GM19238 (cell line): ENCODE data around the gene KIAA1210.
A peak's percentile ranks its signal among the peaks of the same experiment; 100 is the strongest.

ENCODE experiments used
- DNase-seq: peaks from one replicate; pipeline ENCODE4 v3.0.0; 2011; ENCODE audit warnings: low spot score; ENCODE audit not compliant: insufficient read length

Gene KIAA1210

DNA sequence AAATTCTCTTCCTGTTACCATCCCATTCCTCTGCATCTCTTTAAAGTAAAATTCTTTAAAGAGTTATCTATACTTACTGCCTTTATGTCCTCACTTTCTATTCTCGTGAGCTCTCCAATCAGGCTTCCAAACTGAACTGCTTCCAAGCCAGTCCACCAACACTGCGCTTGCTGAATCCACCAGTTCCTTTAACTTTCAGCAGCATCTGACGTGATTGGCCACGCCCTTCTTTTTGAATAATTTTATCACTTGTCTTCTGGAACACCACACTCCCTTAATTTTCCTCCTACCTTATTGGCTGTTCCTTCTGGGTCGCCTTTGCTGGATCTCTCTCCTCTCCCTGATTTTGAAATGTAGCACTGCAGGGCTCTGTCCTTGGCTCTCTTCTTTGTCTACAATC lies at the start of gene KIAA1210:
KIAA1210 (minus strand) TSS at position 163 of the 400 bp plus-strand sequence. CDS start 4,170 bp downstream, outside the sequence.
- no peak for DNase-seq

DNA sequence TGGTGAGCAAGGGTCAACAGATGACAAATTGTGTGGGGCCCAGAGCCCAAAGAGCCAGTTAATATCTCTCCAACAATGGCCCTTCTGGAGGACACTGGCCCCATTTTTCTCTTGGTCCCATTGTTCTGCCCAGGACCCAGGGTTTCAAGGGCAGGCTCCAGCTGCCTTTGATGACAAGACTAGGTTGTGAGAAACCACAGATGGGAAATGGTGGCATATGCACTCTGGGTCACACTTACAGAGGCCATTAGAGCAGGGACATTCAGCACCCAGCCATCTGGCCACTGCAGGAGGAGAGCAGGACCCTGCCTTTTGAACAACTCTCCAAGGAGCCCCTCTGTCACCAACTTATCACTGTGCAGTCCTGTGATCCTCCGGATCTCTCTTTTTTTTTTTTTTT lies 49.7 kb upstream of the KIAA1210 start:
- DNase-seq, result no peak

DNA sequence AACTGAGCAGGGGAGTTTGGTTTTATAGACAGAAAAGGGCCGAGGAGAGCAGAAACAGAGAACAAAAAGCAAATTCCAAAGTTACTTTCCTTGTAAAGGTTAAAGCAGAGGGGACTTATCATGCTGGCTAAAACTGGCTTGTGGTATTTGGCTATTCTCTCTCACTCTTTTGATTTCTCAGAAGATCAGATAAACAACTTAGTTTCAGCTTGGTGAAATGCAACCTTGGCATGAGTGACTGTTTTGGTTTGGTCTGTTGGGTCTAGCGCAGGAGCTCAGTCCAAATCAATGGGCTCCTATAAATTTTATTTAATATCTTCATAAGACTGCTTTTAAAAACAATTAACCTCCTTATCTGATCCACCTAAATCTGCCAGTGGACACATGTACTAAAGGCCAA lies 47.3 kb upstream of the KIAA1210 start:
- DNase-seq, result no peak

DNA sequence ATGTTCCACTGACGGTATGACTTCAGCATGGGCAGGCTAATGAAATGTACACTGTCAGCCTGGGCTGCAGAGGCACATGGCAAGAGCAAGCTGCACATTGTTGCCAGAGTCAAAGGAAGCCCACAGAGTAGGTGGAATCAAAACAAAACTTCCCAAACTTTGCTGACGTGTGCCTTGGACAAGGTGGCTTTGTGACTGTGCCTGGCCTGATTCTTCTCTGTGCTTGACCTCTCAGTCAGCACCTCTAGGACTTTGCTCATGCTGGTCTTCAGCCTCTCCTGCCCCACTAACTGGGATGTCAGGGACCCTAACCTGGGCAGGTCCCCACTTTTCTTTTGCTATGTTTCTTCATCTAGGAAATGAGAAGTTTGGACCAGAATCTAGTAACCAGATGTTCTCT lies 40.5 kb upstream of the KIAA1210 start:
- DNase-seq, result no peak

DNA sequence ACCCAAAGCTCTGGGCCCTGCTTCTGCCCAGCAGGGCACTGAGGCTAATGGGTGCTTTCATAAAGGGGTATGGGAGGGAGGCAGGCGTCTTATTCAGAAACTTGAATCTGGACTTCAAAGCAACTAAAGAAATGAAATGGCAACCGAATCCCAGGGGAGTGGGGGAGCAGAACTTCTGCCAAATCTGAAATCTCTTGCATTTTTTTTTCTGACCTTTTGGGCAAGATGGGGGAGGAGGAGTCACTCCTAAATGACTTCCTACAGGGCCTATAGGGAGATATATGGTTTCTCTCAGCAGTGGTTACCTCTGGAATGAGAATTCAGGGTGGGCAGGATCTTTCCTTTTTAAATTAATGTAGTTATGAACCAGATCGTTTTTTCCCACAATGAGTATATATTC lies 30.6 kb upstream of the KIAA1210 start:
- no peak for DNase-seq

DNA sequence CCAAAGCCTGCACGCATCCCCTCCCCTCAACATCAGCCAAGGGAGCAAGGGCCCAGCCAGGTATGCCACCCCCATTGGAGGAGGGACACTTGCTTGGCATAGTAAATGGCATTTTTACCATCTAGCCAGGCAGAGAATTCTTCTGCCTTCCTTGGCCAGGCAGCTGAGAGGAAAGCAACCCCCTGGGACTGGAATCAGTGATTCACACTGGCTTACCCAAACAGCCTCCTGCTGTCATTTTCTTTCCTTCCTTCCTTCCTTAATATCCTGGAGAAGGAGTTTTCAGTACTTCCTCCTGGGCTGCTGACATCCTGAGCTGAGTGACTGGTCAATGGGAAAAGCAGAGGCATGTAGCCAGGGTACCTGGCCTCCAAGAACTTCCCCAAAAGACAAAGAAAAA lies 28.6 kb upstream of the KIAA1210 start:
- DNase-seq, result no peak

DNA sequence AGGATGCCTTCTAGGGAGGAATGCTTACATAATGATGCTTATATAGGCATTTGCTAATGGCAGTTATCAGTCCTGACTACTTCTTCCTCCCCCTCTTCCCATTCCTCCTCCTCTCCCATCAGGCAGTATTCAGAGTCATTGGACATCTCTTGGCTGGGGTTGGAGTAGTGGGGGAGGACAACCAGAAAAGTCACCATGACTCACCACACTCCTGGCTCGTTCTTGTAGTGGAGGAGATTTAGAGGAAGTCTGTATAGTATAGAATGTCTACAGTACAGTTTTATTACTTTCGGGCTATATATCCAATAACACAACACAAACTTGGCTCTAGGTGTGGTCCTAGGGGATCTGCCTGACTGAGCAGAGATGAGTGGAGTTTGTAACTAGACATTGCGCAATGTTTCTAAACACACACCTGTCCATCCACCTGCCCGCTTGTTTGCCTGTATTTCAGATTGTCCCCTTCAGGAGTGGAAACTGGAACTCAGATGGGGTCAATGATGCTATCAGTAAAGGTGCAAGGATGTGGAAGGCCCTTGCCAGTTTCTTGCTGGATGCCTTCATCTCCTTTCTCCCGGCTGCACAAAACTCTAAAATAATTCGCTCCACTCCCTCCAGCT lies 27.9 kb upstream of the KIAA1210 start:
- DNase-seq, result no peak

DNA sequence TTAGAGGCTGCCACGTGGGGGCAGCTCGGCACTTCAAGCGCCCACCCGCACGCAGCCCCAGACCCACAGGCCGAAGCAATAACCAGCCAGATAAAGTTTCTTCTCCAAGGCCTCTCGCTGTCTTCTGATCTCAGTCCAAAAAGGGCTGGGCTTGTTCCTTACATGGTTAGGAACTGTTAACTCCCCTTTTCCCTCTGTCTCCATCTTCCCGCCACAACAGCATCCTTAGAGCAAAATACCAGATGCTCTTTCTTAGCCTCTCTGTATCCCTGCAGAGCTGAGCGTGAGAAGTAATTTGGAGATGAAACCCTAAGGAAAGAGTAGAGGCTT lies 23.4 kb upstream of the KIAA1210 start:
- DNase-seq, result no peak

DNA sequence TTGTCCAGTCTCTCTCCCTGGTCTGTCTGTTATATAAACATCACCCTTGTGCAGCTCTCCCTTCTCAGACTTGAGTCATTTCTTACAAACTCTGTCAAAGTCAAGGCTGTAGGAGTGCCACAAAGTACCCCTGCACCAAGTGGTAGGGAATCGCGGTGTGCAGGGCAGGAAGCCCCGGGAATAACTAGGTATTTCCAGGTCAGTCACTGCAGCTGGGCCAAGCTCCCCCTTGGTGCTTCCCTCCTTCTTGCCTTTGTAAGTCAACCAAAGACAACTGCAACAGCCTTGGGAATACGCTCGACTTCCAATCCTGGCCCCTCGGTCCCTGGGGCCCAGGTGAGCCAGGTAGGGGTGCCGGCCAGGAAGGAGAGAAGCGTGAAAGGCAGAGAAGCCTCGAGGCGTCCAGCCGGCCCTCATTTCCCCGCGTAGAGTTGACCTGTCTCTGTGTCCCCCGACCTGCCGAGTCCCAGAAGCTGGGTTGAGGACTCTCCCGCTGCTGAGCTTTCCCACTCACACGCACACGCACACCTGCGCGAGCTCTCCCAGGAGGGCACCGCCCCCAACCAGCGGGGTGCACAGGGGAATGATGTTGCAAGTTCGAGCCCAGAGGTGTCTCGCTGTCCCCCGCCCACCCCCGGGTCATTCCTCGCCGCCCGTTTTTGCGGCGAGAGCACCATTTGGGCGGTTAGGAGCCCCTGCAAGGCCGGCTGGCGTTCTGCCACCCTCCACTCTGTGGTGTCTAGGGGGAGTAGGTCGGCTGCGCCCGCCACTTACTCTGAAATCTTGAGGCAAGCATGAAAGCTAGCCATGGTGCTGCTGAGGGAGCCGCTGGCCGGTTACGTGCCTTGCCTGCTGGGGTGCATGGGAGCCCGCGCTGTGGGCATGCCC lies 22.8 kb upstream of the KIAA1210 start:
- DNase-seq, result no peak

DNA sequence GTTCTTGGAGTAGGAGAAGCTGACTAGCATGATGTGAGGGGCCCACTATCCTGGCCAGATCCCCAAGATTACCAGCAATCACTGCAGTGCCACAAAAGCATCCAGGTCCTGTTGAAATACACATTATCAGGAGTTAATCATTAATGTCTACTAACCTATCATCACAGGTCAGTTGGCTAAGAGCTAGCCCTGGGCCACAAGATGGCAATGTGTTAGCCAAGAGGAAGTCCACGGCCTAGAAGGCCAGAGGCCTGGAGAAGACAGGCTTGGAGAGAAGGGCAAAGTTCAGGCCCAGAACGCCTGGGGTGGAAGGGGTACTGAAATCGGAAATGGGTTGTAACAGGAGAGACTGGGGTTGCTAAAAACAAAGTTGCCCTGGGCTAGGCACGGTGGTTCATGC lies 19.9 kb upstream of the KIAA1210 start:
- DNase-seq, result no peak

DNA sequence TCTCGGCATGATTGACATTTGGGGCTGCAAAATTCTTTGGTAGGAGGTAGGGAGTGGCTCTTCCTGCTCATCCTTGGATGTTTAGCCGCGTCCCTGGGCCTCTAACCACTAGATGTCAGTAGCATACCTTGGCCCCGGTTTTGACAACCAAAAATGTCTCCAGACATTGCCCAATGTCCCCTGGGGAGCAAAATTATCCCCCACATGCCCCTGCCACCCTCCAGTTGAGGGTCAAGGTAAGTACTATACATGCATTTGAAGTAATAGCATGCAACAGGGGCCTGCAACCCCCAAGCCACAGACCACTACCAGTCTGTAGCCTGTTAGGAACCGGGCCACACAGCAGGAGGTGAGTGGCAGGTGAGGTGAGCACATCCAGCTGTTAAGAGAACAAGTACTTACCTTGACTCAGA lies 17.6 kb upstream of the KIAA1210 start:
- DNase-seq, result no peak

DNA sequence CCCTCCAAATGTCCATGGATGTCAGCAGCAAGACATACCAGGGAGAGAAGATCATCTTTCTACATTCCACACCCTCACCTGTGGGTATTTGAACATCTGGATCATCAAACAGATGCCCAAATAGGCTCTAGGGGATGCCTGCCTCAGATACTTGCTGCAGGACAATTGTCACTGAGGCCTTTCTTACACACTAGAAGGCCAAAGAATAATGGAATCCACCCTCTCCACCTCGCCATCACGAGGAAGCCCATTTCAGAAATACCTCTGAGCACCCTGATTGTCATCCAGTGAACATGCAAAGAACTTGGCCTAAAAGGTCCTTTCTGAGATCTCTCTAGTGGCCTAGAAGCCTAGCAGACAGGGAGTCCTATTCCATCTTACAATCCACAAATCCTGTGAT lies 6.9 kb upstream of the KIAA1210 start:
- DNase-seq, result no peak

DNA sequence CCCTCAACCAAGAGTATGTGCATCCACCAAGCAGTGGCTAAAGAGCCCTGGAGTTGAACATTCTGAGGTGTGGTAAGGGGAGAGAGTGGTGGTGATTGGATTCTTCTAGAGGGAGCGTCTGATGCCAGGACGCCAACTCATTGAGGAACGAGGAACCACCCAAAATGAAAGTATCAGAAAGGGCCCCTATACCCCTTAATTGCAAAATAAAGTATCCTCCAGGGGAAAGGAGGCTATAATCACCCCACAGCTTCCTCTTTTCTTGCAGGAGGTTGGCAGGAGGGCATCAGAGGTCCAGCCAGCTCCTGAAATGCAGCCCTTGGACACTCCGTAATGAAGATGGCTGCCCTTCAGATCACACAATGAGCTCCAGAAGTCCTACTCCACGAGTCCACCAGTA lies 5.3 kb upstream of the KIAA1210 start:
- DNase-seq, result no peak

DNA sequence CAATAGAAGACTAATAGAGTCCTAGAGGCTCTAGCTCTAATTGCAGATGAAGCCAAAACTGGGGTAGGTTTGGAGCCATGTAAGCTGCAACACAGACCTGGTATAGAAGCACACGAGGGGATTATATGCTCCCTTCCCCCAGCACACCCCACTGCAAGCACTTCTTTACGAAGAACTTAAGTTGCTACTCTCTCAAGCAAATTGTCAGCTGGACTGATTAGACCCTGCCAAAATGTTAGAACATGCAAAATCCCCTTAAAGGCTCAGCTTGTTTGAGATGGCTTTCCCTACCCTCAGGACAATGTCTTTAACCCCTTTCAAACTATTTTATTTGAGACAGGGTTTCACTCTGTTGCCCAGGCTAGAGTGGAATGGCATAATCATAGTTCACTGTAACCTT lies 4.7 kb upstream of the KIAA1210 start:
- DNase-seq, result no peak

DNA sequence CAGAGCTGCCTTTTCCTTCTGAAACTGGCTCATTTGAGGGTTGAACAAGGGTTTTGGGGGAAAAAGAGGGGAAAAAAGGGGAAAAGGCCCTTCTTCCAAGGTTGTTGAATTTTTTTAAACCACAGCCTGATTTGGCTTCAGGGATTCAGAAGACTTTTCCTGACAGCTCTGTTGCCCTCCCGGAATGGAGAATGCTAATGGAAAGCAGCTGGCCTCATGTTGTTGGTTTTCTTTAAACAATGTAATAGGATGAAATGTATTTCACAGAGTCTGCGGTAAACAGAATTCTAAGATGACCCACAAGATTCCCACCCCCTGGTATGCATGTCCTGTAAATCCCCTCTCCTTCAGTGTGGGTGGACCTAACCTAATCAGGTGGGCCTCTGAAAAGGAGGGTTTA lies 3.3 kb upstream of the KIAA1210 start:
- no peak for DNase-seq

DNA sequence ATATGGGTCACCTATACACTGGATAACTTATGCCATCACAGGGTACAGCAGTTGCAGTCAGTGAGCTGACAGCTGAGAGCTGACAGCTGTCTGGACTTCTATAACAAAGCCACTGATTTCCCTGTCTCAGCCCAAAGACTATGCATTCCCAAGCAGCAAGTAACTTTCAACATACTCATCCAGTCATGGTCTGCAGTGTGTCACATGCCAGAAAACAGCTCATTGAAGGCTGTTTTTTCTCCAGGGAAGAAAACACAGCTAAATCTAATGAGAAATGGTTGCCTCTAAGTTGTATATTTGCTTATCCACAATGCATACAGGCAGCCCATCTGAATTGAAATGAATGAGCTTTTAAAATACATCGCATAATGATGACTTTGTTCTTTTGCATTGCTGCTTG lies 6.3 kb downstream of the KIAA1210 start:
- no peak for DNase-seq

DNA sequence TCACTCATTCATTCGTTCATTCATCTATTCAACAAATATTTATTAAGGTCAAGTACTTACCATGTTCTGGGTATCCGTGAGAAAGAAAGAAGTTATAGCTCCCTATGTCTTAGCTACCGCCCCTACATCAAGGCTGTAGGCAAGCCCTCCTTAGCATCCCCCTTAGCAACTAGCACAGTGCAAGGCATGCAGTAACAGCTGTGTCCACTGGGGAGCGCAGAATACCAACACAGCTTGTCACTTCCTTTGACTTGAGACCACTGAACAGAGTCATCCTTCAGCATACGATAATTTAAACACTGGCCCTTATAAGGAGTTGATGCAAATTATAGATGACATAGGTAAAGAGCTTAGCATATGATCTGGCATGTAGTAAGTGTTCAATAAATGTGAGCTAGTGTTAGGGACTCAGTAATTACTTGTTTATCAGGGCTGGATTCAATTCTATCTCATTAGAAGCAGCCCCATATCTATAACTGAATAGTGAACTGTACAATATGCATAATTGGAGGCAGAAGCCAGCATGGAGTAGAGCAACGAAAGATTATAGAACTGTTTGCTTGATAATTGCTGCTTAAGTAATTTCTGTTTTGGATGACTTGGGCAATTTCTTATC lies 8.7 kb downstream of the KIAA1210 start:
- DNase-seq, result peak; percentile 25

DNA sequence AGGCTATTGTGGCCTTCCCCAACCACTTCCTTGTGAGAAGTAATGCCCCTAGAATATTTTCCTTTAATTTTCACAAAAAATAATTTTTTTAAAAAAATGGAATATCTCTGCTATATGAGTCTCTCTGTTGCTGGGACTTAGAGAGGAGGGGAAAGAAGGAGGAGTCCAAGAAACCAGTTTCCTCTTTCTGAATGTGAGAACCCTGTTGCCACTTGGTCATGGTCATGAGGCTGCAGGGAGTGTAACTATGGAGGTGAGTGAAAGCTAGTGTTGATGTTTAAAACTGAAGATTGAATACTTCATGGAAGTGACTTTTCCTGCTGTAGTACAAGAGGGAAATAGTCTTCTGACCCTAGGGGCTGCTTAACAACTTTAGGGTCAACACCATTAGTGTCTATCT lies 20.4 kb downstream of the KIAA1210 start:
- no peak for DNase-seq

DNA sequence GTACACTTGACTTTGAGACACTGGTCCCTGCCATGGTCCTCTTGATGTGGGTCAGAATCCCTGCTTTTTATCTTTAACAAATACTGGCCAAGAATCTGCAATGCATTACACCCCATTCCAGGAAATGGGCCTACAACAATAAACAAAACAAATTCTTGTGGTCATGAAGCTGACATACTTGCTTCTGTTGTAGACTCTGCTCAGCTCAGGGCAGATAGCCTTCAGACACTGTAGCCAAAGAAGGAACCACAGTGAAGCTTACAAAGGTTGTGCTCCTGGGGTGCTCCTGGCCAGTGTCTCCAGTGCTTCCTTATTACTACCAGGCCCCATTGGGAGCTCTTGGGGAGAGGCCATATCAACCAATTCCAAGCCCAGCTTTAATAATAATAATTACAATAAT lies 21.8 kb downstream of the KIAA1210 start:
- no peak for DNase-seq

DNA sequence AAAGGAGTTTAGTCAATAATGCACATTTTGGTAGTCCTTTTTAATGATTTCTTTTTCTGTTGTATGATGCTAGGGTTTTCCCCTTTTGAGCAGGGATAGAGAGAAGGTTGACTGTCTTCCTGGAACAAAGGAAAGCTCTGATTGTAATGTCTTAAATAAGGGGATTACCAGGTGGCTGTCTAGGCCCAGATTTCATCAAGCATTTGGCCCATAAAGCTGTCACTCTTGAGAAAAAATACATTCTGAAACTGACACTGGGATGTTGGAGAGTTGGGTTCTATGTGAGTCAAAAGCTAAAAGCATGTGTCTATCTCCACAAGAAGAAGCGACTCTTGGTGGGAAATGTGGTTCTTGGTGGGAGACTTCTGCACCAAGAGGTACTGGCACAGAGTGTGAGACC lies 26.4 kb downstream of the KIAA1210 start:
- DNase-seq, result no peak

DNA sequence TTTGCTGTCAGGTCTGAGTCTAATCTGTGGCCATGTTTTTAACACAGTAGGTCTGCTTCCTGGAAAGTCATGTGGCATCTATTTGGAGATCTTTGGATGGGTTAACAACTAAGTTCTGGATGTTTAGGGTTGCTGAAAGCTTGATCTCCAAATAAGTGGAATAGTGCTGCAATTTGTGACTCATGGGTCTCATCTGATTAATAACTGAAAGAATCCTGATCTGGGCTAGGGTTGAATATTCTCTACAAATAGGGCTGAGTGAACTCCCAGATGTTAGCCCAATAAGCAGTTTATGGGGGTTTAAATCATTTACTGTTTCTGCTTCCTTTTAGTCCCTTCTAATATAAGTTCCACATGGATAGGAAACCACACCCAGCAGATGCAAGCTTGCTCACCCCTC lies 31.7 kb downstream of the KIAA1210 start:
- no peak for DNase-seq

DNA sequence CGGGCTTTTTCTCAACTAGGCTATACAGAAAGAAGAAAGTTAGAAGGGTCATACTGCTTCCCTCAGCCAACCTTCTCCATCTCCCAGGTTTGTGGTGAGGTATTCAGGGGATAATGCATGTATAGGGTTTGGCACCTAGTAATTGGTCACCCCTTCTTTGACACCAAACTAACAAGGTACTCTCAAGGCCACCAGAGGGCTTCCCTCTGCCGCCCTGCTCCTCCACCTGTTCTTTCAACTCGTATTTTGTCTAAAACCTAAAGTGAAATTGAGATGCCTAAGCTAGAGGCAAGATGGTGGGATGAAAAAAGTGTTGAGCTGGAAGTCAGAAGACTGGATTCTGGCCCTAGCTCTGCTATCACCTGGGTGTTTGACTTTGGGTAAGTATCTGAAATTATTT lies 32.8 kb downstream of the KIAA1210 start:
- DNase-seq, result no peak
